Glomerular endothelial cell (primary cell): ENCODE data around the gene LRIG1. TPM values are rescaled to one million over a fixed set of nuclear protein-coding genes. Genes with fewer than 3 reads are reported as not detected.

ENCODE experiments used
- DNase-seq: peaks from one replicate; pipeline ENCODE4 v3.0.0-alpha.2; 2011; ENCODE audit warnings: low read depth, low spot score; ENCODE audit errors: extremely low read depth
- total RNA-seq: library from RNA; depleted of rRNA; stranded (reverse); fragments of >200 nt; gene quantifications from 2 replicates; pipeline ENCODE4 v1.2.3, GENCODE V29; 2015

LRIG1 gene
- total RNA-seq, 1 donor from 2014 or later = 31.2 TPM

DNA sequence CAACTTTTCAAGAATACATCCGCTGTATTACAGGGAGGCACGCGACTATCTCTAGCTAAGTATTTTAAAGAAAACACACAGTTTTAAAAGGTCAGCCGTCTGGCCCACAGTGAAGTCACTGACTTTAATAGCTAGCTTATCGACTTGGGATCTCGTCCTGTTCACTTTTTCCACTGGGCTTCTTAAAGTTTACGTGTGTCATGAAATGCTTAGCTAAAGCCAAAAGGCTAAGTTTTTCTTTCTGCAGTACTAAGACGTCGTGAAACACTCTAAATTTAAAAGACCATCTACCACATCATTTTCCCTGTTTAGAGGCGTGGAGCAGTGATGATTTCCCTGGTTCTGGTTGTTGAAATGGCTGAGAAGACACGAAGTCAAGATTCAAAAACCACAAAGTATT lies 27.1 kb downstream of the LRIG1 start:
- DNase-seq = no peak

DNA sequence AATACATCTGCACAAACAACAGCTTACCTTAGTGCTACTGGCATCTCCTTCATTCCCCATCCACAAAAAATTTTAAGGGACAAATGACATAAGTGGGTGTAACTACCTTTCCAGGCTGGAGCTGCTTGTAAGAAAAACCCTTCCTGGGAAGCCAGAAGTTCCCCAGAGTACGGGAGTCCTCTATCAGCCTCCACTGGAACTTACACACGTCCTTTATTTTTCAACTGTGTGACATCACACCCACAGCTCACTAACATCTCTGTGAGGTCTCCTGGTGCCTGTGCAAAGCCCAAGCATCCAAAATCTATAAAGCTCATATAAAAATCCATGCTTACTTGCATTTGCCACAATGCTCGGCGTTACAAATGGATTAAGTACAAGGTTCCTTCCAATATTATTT lies 27.6 kb downstream of the LRIG1 start:
- no peak for DNase-seq

DNA sequence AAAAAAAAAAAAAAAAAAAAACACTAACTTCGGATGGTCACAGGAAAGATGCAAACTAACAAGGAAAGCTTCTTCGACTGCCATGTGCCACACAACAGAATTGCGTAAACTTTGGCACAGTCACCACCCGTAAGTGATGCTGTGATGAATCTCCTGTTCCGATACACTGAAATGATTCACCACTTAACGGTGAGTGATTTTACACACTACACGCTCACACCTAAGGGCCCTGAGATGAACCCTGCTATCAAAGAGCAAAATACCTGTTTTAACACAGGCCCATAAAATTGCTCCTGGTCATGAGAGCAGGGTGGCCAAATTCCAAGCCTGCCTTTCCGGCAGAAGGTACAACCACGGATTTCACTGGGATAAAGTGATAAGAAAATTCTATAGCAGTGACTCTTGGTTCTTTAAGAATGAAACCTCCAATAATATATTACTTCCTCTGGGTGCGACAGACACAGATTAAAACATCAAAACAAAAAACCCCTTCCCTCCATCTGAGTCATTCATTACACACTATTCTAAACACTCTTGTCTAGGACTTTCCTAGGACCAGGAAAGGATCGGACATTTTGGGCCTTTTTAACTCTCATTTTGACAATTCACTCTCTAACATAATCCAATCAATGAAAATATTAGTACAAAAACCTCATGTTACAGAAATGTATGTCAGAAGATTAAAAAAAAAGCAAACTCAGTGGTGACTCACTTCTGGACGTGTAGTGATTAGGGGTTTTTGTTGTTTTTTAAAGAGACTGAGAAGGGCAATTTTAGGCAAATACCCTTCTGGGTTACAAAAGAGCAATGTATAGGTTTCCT lies 28.3 kb downstream of the LRIG1 start:
- DNase-seq = no peak

DNA sequence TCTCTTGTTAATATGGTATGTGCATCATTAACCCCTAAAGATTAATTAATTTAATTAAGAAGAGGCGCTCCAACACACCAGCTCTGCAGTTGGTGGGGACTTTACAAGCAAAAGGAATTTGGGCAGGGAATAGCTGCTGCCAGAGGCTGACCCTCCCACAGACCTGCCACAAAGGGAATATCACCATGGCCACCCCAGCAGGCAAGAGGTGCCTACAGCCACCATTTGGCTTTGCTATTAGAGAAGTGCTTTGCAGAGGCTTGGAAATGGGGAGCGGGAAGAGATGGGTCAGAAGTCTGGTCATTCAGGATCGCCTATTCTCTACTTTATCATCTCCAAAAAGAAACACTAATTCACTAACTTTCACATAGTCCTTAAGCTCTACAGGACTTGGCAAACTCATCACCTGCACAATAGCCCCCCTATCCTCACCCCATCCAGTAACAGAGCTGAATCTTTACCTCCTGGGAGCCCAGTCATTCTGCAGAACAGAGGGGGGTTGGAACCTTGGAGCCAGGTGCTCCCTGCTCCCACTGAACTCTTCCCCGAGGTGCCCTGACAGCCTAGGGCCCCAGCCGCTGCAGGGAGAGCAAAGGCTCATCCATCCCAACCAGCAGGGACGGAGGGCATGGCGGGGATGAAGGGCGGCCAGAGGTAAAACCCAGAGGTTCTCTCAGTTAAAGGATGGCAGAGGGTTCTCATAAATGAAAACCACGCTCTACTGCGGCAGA lies 29.7 kb downstream of the LRIG1 start:
- no peak for DNase-seq

DNA sequence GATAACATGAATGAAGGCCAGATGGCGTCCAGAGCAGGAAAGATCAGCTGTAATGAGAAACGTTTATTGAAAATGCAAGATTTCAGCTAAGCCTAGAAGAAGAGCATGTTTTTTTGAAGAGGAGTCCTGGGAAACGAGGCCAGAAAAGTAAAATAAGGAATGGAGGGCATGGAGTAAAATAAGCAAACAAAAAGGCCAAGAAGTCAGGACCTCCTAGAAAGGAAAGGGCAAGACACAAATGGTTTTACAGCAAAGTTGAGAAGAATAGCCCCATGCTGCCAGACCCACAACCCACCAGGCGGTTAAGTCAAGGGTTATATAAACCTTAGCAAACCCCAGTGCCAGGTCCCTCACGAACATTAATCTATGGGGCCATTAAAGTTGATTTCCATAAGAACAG lies 30.5 kb downstream of the LRIG1 start:
- DNase-seq = no peak

DNA sequence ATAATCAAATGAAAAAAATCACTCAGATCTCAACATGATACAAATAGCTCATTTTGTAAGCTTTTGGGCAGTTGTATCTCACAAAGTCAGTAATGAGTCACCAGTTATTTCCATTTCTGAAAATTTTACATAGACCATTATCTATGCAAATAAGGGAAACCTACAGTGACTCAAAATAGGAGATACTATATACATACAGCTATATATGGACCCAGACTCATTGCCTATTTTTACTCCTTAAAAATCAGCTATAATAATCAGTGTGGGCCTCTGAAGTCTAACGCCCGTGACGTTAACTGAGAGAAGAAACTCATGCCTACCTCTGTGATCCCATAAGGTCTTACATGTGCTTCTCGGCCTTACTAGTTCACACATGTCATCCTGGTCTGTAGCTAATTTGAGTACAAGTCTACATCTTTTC lies 31.6 kb downstream of the LRIG1 start:
- DNase-seq = no peak

DNA sequence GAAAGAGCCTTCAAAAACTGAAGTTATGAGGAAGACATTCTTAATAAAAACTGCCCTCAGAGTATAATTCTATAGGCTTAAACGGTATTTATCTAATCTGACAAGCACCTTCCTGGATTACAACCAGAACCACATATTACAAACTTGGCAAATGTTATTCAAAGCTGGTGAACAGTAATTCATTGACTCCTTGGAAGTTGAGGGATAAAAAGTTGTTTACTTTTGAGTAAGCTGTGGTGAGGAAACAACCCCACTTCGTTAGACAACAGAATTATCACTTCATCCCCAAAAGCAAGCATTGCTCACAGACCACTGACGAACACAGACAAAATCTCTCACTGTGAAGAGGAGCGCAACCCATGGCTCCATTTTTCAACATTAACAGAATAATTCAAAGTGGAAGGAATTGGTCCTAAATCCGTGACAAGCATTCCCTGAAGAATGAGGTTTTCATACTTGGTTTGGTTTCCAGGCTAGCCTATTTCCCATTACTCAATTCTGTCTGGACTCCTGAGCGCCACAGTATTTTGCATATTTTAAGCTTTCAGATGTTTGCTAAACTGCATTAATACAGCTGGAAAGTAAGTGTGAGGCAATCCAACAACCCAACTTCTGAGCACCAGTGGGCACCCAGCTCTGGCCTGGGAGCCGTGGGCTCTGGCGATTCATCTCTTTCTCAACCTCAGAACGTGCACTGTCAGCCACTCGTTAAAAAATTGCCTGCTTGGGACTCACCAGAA lies 32.7 kb downstream of the LRIG1 start:
- DNase-seq = no peak

DNA sequence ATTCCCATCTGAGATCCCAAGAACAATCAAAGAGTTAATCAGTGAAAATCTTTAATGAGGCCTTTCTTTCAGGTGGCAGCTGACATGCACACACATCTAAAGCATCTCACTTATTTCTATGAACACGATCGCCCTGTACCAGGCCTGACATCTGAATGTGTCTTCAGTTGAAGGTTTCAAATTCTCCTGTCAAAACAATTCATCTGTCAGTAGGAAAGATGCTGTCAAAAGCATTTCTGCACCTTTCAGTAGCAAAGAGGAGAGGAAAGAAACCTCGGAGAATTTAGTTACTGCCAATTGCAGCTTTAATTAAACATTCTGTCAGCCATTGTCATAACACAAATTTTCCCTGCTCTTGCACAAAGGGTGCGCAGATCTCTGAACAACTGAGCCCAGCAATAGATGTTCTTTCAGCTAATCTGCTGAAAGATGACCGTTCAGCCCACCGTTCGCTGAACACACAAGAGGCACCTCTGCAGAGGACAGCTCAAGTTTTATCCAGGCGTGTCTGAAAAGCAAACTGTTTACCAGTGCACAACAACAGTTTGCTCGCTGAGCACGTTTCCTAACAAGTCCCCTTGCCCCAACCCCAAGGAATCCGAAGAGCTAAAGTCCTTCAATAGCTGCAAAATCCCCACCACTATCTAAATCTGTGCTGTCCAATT lies 34.1 kb downstream of the LRIG1 start:
- DNase-seq = no peak

DNA sequence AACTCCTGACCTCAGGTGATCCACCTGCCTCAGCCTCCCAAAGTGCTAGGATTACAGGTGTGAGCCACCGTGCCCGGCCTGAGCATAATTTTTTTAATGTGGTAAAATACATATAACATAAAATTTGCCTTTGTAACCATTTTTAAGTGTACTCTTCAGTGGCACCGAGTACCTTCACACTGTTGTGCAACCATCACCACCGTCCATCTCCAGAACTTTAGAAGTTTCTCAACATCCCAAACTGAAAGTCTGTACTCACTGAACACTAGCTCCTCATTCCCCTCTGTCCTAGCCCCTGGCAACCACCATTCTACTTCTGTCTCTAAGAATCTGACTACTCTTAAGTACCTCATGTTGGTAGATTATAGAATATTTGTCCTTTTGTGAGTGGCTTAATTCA lies 35.2 kb downstream of the LRIG1 start:
- DNase-seq = no peak

DNA sequence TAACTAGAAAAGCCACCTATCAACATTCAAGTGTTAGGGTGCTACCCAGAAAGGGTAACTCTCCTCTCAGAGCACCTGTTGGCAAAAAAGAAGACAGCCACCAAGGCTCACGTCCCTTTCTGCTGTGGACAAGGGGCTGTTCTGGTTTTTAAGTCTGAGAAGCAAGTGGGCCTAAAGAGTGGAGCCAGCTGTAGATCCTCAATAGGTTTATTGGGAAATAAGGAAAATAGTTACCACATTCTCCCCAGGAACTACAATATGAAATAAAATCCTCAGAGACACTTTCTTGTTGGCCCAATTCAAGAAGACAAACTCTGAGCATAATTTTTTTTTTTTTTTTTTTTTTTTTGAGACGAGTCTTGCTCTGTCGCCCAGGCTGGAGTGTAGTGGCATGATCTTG lies 35.8 kb downstream of the LRIG1 start:
- no peak for DNase-seq

DNA sequence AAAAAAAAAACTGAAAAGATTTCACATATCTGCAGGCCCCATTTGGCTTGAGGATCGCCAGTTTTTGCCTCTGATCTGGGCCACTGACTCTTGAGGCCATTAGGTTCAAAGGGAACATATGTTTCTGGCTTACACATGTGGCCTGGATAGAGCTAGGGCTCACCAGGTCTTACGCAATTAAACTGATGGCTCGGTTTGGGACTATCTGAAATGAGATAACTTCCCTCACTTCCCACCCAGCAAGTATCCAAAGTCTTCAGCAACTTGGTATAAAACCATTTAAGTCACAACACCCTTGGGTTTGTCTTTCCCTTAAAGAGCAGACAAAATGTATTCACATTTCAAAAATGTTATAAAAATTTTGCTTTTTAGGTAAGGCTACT lies 36.3 kb downstream of the LRIG1 start:
- no peak for DNase-seq

DNA sequence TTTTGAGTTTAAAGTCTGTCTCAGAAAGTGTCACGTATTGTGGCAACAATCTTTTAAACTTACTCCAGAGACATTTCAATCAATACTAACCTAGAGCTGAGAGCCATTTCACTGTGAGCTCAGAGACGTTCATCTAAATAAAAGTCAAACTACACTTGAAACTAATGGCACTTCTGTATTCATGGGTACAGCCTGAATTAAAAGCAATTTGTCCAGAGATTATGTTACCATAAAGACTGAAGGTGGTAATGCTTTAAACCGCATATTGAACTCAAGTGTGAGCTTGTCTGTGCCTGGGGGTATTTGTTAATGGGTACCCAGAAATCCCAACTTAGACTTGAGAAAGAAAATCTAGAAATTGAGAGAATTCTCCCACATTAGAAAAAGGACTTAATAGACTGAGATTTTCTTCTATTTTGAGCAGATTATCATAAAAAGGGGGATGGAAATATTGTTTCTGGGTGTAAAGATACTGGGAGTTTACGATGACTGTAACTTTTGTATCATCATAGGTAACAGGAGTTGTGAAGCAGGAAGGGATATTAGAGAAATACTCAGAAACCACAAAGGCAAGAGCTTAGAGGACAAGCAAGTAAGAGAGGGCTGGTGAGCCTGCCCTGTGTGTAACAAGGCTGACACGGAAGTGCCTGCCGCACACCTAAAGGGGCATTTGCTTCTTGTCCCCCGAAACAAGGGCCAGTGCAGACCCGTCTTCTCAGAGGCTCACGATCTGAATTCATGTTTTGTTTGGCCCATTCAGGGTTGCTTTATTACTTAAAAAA lies 36.9 kb downstream of the LRIG1 start:
- DNase-seq = no peak

DNA sequence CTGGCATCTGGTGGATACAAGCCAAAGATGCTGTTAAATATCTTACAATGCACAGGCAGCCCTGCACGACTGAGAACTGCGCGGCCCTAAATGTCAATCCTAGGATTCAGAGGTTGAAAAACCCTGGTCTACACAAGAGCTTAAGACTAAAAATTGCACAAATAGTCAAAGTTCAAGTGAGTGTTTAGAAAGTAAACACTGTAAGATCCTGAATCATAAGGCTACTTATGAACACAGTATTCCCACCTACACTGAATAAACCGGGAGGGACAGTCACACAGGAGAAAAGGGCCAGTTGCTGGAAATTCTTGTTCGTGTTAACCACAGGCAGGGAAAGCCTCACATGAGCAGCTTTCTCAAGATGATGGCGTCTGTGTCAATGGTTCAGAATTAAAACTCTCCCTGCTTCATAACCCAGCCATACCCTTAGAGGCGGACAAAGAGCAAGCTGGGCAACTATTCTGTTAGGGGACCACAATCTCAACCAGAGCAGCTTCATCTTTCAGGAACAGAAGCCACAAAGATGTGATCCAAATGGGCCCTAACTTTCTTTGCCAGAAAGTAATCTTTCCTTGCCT lies 37.7 kb downstream of the LRIG1 start:
- no peak for DNase-seq

DNA sequence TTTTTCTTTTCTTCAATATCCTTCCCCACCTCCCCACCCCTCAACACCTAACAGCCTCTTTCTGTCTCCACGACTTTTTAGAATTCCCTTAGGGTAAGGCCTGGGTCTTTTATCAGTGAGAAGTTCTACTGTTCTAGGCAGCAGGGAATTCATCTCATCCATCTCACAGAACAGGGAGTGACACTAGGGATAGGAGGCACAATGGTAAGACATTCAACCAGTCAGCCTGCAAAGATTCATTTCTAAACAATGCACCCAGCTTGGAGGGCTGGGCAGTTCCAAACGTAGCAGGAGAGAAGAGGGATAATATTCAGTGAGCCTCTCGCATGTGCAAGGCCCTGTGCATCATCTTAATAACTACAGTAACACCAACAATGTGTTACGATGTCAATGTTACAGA lies 43.6 kb downstream of the LRIG1 start:
- no peak for DNase-seq

DNA sequence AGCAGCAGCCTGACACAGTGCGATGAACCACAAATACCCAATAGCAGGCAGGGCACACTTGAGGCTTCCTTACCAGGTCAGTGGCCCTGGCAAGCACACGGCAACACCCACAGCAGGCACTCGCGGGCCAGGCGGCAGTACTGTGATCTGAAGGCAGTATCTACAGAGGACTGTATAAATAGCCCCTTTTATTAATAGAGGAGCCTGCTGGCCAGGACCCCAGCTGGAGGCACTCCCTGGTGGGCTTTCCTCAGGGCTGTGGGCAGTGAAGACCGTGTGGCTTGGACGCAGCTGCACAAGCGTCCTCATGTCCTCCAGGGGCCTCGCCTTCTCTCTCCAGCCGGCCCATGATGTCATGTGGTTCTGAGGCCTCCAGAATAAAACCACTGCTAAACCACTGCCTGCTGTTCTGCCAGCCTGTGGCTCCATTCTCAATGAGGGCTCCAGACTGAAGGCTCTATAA lies 44.1 kb downstream of the LRIG1 start:
- DNase-seq = no peak

DNA sequence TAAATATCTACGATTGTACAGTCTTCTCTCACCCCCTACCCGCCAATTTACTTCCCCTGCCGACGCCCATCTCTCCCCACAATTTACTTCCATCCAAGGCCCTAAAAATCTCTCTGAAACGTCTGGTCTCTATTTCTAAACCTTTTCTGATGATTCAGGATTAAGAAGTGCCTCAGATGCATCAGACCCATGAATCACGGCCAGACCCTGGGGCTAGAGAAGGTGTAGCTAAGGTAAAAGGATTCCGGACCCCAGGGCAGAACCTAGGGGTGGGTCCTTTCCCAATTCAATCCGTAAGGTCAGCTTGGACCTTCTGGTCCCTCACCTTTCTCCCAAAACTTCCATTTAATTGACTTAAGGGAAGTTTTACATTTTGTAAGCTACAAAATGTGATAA lies 46.4 kb downstream of the LRIG1 start:
- DNase-seq = no peak

DNA sequence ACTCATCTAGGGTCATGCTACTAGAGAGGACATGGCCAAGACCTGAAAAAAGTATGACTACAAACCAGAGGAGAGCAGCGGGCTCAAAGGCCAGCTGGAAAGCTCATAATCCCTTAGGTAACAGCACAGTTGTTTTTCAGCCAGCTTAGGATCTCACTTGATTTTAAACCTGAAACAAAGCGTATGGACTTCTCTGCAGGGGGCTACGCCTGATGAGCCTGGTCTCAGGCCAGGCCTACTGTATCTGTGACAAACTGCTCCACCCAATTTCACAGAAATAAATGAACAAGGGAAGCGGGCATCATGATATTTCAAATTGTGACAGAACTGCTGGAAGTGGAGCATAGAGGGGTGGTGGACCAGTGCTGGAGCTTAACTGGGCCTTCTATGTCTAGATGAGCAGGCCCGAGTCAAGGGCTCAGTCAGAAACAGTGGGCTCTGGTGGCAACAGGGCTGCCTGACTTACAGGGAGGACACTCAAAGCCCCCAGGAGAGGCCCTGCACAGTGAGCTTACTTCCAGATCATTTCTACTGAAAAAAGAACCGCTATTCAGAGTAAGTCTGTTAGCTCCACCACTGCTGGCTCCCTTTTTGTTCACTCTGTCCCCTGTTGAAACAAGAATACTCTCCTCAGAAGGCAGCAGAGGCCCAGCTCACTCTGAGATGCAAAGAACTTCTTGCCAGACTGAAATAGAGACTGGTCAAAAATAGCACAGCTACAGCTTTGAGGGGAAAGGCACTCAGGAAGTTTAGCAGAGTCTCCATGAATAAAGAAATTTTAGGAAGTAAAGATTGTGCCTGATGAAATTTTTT lies 47.0 kb downstream of the LRIG1 start:
- DNase-seq = no peak

DNA sequence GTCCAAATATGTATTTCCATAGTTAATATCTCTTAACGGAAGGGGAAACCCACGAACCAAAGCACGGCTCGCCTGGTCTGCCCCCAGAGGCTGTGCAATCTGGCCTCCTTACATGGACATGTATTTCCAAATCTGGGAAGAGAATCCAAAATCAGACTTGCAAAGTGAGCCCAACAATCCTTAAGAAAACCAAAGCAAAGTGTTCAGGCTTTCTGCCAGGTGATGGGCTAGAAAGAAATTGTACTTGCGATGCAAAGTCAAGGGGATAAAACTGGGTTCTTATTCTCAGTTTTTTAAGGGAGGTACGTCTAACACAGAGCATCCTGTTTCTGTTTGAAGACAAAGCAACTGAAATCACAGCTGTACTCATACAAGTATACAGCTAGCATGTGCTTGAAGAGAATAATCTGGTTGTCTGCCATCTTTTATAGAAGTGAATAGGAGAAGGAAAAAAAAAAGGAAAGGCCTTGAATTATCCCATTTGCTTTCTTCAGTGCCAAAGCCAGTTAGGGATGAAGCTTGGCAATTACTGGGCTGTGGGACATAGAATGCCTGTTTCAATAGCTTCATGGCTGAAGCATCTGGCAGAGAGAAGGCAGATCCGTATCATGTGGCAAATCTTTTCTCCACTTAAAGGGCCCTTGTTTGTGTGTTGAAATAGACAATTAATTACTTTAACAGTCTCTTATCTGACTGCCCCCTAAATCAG lies 48.4 kb downstream of the LRIG1 start:
- DNase-seq = no peak
